ENCODE data around the gene FOCAD.

FOCAD gene

GRCh38 chr9:20788526-20789451 is 104.7 kb downstream of the FOCAD start:
- peaks cover 7 to 17% of the 10 kb centered on the region in 2 donors for H3K36me3 ChIP-seq (ENCODE audit: control insufficient read depth in 2 of 2, insufficient read depth in 2 of 2, low read length in 2 of 2)
- no peak overlapping the region for H3K4me3 ChIP-seq (ENCODE audit: low read length in 2 of 2)
- no peak overlapping the region for H3K9ac ChIP-seq (ENCODE audit: low read depth in 1 of 2, low read length in 2 of 2)
- no peak overlapping the region for H3K27ac ChIP-seq (ENCODE audit: low read depth in 2 of 2, low read length in 2 of 2)
- H3K9me3 ChIP-seq (ENCODE audit: control insufficient read depth in 2 of 2, low read length in 2 of 2): no peaks in the 10 kb centered on the region
- no peaks in the 10 kb centered on the region for H3K4me1 ChIP-seq (ENCODE audit: control insufficient read depth in 2 of 2, insufficient read depth in 2 of 2, low read length in 2 of 2)
- H3K27me3 ChIP-seq (ENCODE audit: control insufficient read depth in 2 of 2, insufficient read depth in 2 of 2, low read length in 2 of 2): no peaks in the 10 kb centered on the region

GRCh38 chr9:20790721-20791120 is 106.7 kb downstream of the FOCAD start:
- peaks cover 3 to 17% of the 10 kb centered on the region in 2 donors for H3K36me3 ChIP-seq (ENCODE audit: control insufficient read depth in 2 of 2, insufficient read depth in 2 of 2, low read length in 2 of 2)
- no peak overlapping the region for H3K9ac ChIP-seq (ENCODE audit: low read depth in 1 of 2, low read length in 2 of 2)
- no peak overlapping the region for H3K27ac ChIP-seq (ENCODE audit: low read depth in 2 of 2, low read length in 2 of 2)
- no peaks in the 10 kb centered on the region for H3K27me3 ChIP-seq (ENCODE audit: control insufficient read depth in 2 of 2, insufficient read depth in 2 of 2, low read length in 2 of 2)
- H3K4me3 ChIP-seq (ENCODE audit: low read length in 2 of 2): no peak overlapping the region
- H3K4me1 ChIP-seq (ENCODE audit: control insufficient read depth in 2 of 2, insufficient read depth in 2 of 2, low read length in 2 of 2): no peaks in the 10 kb centered on the region
- no peaks in the 10 kb centered on the region for H3K9me3 ChIP-seq (ENCODE audit: control insufficient read depth in 2 of 2, low read length in 2 of 2)

- H3K27me3 ChIP-seq (ENCODE audit: control insufficient read depth in 2 of 2, insufficient read depth in 2 of 2, low read length in 2 of 2): no peaks in the 10 kb centered on the region
- H3K9me3 ChIP-seq (ENCODE audit: control insufficient read depth in 2 of 2, low read length in 2 of 2): no peaks in the 10 kb centered on the region
- H3K36me3 ChIP-seq (ENCODE audit: control insufficient read depth in 2 of 2, insufficient read depth in 2 of 2, low read length in 2 of 2): peaks cover 3 to 17% of the 10 kb centered on the region in 2 donors
- H3K4me3 ChIP-seq (ENCODE audit: low read length in 2 of 2): no peak overlapping the region
- H3K9ac ChIP-seq (ENCODE audit: low read depth in 1 of 2, low read length in 2 of 2): no peak overlapping the region
- H3K4me1 ChIP-seq (ENCODE audit: control insufficient read depth in 2 of 2, insufficient read depth in 2 of 2, low read length in 2 of 2): no peaks in the 10 kb centered on the region
- H3K27ac ChIP-seq (ENCODE audit: low read depth in 2 of 2, low read length in 2 of 2): no peak overlapping the region
Measured at GRCh38 chr9:20791682-20792081, 107.6 kb downstream of the FOCAD start.

GRCh38 chr9:20804489-20805250 is 120.6 kb downstream of the FOCAD start:
- H3K36me3 ChIP-seq (ENCODE audit: control insufficient read depth in 2 of 2, insufficient read depth in 2 of 2, low read length in 2 of 2): no peaks in the 10 kb centered on the region
- H3K4me1 ChIP-seq (ENCODE audit: control insufficient read depth in 2 of 2, insufficient read depth in 2 of 2, low read length in 2 of 2): no peaks in the 10 kb centered on the region
- no peaks in the 10 kb centered on the region for H3K9me3 ChIP-seq (ENCODE audit: control insufficient read depth in 2 of 2, low read length in 2 of 2)
- no peak overlapping the region for H3K9ac ChIP-seq (ENCODE audit: low read depth in 1 of 2, low read length in 2 of 2)
- H3K4me3 ChIP-seq (ENCODE audit: low read length in 2 of 2): no peak overlapping the region
- H3K27ac ChIP-seq (ENCODE audit: low read depth in 2 of 2, low read length in 2 of 2): no peak overlapping the region
- no peaks in the 10 kb centered on the region for H3K27me3 ChIP-seq (ENCODE audit: control insufficient read depth in 2 of 2, insufficient read depth in 2 of 2, low read length in 2 of 2)

- Histone ChIP-seq H3K27ac (ENCODE audit: low read depth in 2 of 2, low read length in 2 of 2) (no peak overlapping the region), H3K9me3 (ENCODE audit: control insufficient read depth in 2 of 2, low read length in 2 of 2) (no peaks in the 10 kb centered on the region), H3K36me3 (ENCODE audit: control insufficient read depth in 2 of 2, insufficient read depth in 2 of 2, low read length in 2 of 2) (no peaks in the 10 kb centered on the region), H3K27me3 (ENCODE audit: control insufficient read depth in 2 of 2, insufficient read depth in 2 of 2, low read length in 2 of 2) (no peaks in the 10 kb centered on the region), H3K4me3 (ENCODE audit: low read length in 2 of 2) (no peak overlapping the region), H3K9ac (ENCODE audit: low read depth in 1 of 2, low read length in 2 of 2) (no peak overlapping the region), H3K4me1 (ENCODE audit: control insufficient read depth in 2 of 2, insufficient read depth in 2 of 2, low read length in 2 of 2) (no peaks in the 10 kb centered on the region)
Measured at GRCh38 chr9:20805766-20806165, 121.7 kb downstream of the FOCAD start.

- Histone ChIP-seq H3K4me3 (ENCODE audit: low read length in 2 of 2) (no peak overlapping the region), H3K9ac (ENCODE audit: low read depth in 1 of 2, low read length in 2 of 2) (no peak overlapping the region), H3K36me3 (ENCODE audit: control insufficient read depth in 2 of 2, insufficient read depth in 2 of 2, low read length in 2 of 2) (no peaks in the 10 kb centered on the region), H3K4me1 (ENCODE audit: control insufficient read depth in 2 of 2, insufficient read depth in 2 of 2, low read length in 2 of 2) (no peaks in the 10 kb centered on the region), H3K27ac (ENCODE audit: low read depth in 2 of 2, low read length in 2 of 2) (no peak overlapping the region), H3K27me3 (ENCODE audit: control insufficient read depth in 2 of 2, insufficient read depth in 2 of 2, low read length in 2 of 2) (no peaks in the 10 kb centered on the region), H3K9me3 (ENCODE audit: control insufficient read depth in 2 of 2, low read length in 2 of 2) (no peaks in the 10 kb centered on the region)
Measured at GRCh38 chr9:20808002-20808401, 123.9 kb downstream of the FOCAD start.

GRCh38 chr9:20811872-20812271 is 127.8 kb downstream of the FOCAD start:
- H3K36me3 ChIP-seq (ENCODE audit: control insufficient read depth in 2 of 2, insufficient read depth in 2 of 2, low read length in 2 of 2): no peaks in the 10 kb centered on the region
- H3K4me1 ChIP-seq (ENCODE audit: control insufficient read depth in 2 of 2, insufficient read depth in 2 of 2, low read length in 2 of 2): no peaks in the 10 kb centered on the region
- no peak overlapping the region for H3K27ac ChIP-seq (ENCODE audit: low read depth in 2 of 2, low read length in 2 of 2)
- H3K4me3 ChIP-seq (ENCODE audit: low read length in 2 of 2): no peak overlapping the region
- H3K27me3 ChIP-seq (ENCODE audit: control insufficient read depth in 2 of 2, insufficient read depth in 2 of 2, low read length in 2 of 2): no peaks in the 10 kb centered on the region
- H3K9ac ChIP-seq (ENCODE audit: low read depth in 1 of 2, low read length in 2 of 2): no peak overlapping the region
- no peaks in the 10 kb centered on the region for H3K9me3 ChIP-seq (ENCODE audit: control insufficient read depth in 2 of 2, low read length in 2 of 2)

GRCh38 chr9:20815923-20816703 is 132.1 kb downstream of the FOCAD start:
- H3K9ac ChIP-seq (ENCODE audit: low read depth in 1 of 2, low read length in 2 of 2): no peak overlapping the region
- H3K27ac ChIP-seq (ENCODE audit: low read depth in 2 of 2, low read length in 2 of 2): no peak overlapping the region
- no peaks in the 10 kb centered on the region for H3K36me3 ChIP-seq (ENCODE audit: control insufficient read depth in 2 of 2, insufficient read depth in 2 of 2, low read length in 2 of 2)
- no peaks in the 10 kb centered on the region for H3K9me3 ChIP-seq (ENCODE audit: control insufficient read depth in 2 of 2, low read length in 2 of 2)
- H3K4me1 ChIP-seq (ENCODE audit: control insufficient read depth in 2 of 2, insufficient read depth in 2 of 2, low read length in 2 of 2): no peaks in the 10 kb centered on the region
- no peaks in the 10 kb centered on the region for H3K27me3 ChIP-seq (ENCODE audit: control insufficient read depth in 2 of 2, insufficient read depth in 2 of 2, low read length in 2 of 2)
- H3K4me3 ChIP-seq (ENCODE audit: low read length in 2 of 2): no peak overlapping the region

GRCh38 chr9:20823051-20823450 is 139.0 kb downstream of the FOCAD start:
- H3K9me3 ChIP-seq (ENCODE audit: control insufficient read depth in 2 of 2, low read length in 2 of 2): no peaks in the 10 kb centered on the region
- H3K4me1 ChIP-seq (ENCODE audit: control insufficient read depth in 2 of 2, insufficient read depth in 2 of 2, low read length in 2 of 2): no peaks in the 10 kb centered on the region
- H3K27me3 ChIP-seq (ENCODE audit: control insufficient read depth in 2 of 2, insufficient read depth in 2 of 2, low read length in 2 of 2): no peaks in the 10 kb centered on the region
- no peak overlapping the region for H3K4me3 ChIP-seq (ENCODE audit: low read length in 2 of 2)
- no peak overlapping the region for H3K27ac ChIP-seq (ENCODE audit: low read depth in 2 of 2, low read length in 2 of 2)
- no peak overlapping the region for H3K9ac ChIP-seq (ENCODE audit: low read depth in 1 of 2, low read length in 2 of 2)
- H3K36me3 ChIP-seq (ENCODE audit: control insufficient read depth in 2 of 2, insufficient read depth in 2 of 2, low read length in 2 of 2): peaks cover 4 to 7% of the 10 kb centered on the region in 2 donors

GRCh38 chr9:20831028-20831427 is 147.0 kb downstream of the FOCAD start:
- Histone ChIP-seq H3K4me1 (ENCODE audit: control insufficient read depth in 2 of 2, insufficient read depth in 2 of 2, low read length in 2 of 2) (no peaks in the 10 kb centered on the region), H3K4me3 (ENCODE audit: low read length in 2 of 2) (no peak overlapping the region), H3K9ac (ENCODE audit: low read depth in 1 of 2, low read length in 2 of 2) (no peak overlapping the region), H3K9me3 (ENCODE audit: control insufficient read depth in 2 of 2, low read length in 2 of 2) (no peaks in the 10 kb centered on the region), H3K36me3 (ENCODE audit: control insufficient read depth in 2 of 2, insufficient read depth in 2 of 2, low read length in 2 of 2) (no peaks in the 10 kb centered on the region), H3K27me3 (ENCODE audit: control insufficient read depth in 2 of 2, insufficient read depth in 2 of 2, low read length in 2 of 2) (no peaks in the 10 kb centered on the region), H3K27ac (ENCODE audit: low read depth in 2 of 2, low read length in 2 of 2) (no peak overlapping the region)
